ENCODE data around the gene HORMAD2.

DNA sequence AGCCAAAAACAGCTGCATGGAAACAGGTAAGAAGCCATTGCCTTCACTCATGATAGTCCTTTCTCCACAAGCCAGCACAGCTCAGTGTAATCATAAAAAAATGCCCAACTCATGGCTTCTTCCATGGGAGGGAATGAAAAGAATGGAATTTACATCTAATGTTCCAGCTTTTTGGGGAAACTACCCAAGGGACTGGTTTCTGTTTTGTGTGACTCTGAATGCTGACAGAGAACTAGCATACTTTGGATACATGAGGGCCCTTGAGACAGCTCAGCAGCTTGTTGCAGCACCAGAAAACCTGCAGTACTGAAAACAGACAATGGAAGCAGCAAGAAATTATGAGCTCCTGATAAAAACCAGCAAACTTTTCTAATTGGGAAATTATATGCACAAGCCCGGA is 24.2 kb upstream of the HORMAD2 start:
- TF ChIP-seq, protein P1, sequence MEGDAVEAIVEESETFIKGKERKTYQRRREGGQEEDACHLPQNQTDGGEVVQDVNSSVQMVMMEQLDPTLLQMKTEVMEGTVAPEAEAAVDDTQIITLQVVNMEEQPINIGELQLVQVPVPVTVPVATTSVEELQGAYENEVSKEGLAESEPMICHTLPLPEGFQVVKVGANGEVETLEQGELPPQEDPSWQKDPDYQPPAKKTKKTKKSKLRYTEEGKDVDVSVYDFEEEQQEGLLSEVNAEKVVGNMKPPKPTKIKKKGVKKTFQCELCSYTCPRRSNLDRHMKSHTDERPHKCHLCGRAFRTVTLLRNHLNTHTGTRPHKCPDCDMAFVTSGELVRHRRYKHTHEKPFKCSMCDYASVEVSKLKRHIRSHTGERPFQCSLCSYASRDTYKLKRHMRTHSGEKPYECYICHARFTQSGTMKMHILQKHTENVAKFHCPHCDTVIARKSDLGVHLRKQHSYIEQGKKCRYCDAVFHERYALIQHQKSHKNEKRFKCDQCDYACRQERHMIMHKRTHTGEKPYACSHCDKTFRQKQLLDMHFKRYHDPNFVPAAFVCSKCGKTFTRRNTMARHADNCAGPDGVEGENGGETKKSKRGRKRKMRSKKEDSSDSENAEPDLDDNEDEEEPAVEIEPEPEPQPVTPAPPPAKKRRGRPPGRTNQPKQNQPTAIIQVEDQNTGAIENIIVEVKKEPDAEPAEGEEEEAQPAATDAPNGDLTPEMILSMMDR (IDR thresholded peaks at IDR 0.05), result no peak
- TF ChIP-seq POLR2AphosphoS5 (IDR thresholded peaks at IDR 0.05), result no peak
- no peak for TF ChIP-seq EP300 (IDR thresholded peaks at IDR 0.05)
